SU-DHL-6 (cell line): Measurements from ENCODE around the gene ST7.

Experiments used
- H2AFZ ChIP-seq: fragments of 200-600 bp; sonication (generic); 2 replicates; pipeline ENCODE4 v1.6.1; 2014; ENCODE audit warnings: low read depth, mild to moderate bottlenecking, moderate library complexity, mixed read lengths, antibody characterized with exemption, low read length; ENCODE audit not compliant: severe bottlenecking
- H3F3A ChIP-seq: fragments of 200-600 bp; shearing (Covaris generic); 2 replicates; pipeline ENCODE4 v1.6.0; 2016; ENCODE audit warnings: antibody characterized with exemption, mild to moderate bottlenecking; ENCODE audit not compliant: insufficient read depth
- H3K27ac ChIP-seq: fragments of 200-600 bp; sonication (generic); 2 replicates; pipeline ENCODE4 v1.5.1; 2016; ENCODE audit warnings: low read depth, mild to moderate bottlenecking, low read length, moderate library complexity, mixed read lengths
- H3K27me3 ChIP-seq: fragments of 200-600 bp; sonication (generic), shearing (Covaris generic); 2 replicates; pipeline ENCODE4 v1.6.0; 2014; ENCODE audit warnings: mild to moderate bottlenecking, low read length
- H3K36me3 ChIP-seq: fragments of 200-600 bp; sonication (generic); 2 replicates; pipeline ENCODE4 v1.6.1; 2014; ENCODE audit warnings: mild to moderate bottlenecking, low read length, mixed read lengths
- H3K4me2 ChIP-seq: fragments of 300-600, 200-600 bp; shearing (Covaris generic), sonication (generic); 2 replicates; pipeline ENCODE4 v1.6.0; 2014; ENCODE audit warnings: low read length, low read depth, mild to moderate bottlenecking; ENCODE audit not compliant: poor library complexity, severe bottlenecking
- H3K4me3 ChIP-seq: fragments of 200-600 bp; sonication (generic); 2 replicates; pipeline ENCODE4 v1.5.1; 2014; ENCODE audit warnings: antibody characterized with exemption, low read length, mild to moderate bottlenecking, mixed read lengths; ENCODE audit not compliant: insufficient read depth, poor library complexity, severe bottlenecking
- H3K79me2 ChIP-seq: fragments of 200-600 bp; sonication (generic); 2 replicates; pipeline ENCODE4 v1.6.1; 2014; ENCODE audit warnings: mild to moderate bottlenecking, low read length, moderate library complexity; ENCODE audit not compliant: insufficient read depth
- H3K9ac ChIP-seq: fragments of 200-600 bp; sonication (generic); 2 replicates; pipeline ENCODE4 v1.7.0; 2014; ENCODE audit warnings: mild to moderate bottlenecking, low read length
- H3K9me2 ChIP-seq: fragments of 200-600 bp; sonication (generic); replicated peaks from 2 replicates; pipeline ENCODE4 v1.6.1; 2014; ENCODE audit warnings: low read length; ENCODE audit not compliant: insufficient read depth
- H3K9me3 ChIP-seq: fragments of 200-600 bp; sonication (generic); 2 replicates; pipeline ENCODE4 v1.6.1; 2014; ENCODE audit warnings: low read length, mixed read lengths; ENCODE audit not compliant: insufficient read depth
- H4K20me1 ChIP-seq: fragments of 200-600 bp; sonication (generic); 2 replicates; pipeline ENCODE4 v1.6.1; 2014; ENCODE audit warnings: low read depth, mild to moderate bottlenecking, antibody characterized with exemption, low read length, moderate library complexity, mixed read lengths
- EZH2phosphoT487 ChIP-seq: fragments of 200-600 bp; sonication (generic), shearing (Covaris generic); conservative IDR thresholded peaks from 2 replicates; pipeline ENCODE4 v1.6.1; 2018; ENCODE audit warnings: mild to moderate bottlenecking, antibody characterized with exemption, low read length, moderate library complexity, mixed read lengths
- TF ChIP-seq, protein P1 (sequence below): fragments of 200-600 bp; sonication (generic); IDR thresholded peaks from one replicate; pipeline ENCODE4 v1.5.1; 2017; ENCODE audit warnings: antibody characterized with exemption, mild to moderate bottlenecking, low read length, moderate library complexity; ENCODE audit not compliant: insufficient read depth, poor library complexity, severe bottlenecking

Gene ST7

DNA sequence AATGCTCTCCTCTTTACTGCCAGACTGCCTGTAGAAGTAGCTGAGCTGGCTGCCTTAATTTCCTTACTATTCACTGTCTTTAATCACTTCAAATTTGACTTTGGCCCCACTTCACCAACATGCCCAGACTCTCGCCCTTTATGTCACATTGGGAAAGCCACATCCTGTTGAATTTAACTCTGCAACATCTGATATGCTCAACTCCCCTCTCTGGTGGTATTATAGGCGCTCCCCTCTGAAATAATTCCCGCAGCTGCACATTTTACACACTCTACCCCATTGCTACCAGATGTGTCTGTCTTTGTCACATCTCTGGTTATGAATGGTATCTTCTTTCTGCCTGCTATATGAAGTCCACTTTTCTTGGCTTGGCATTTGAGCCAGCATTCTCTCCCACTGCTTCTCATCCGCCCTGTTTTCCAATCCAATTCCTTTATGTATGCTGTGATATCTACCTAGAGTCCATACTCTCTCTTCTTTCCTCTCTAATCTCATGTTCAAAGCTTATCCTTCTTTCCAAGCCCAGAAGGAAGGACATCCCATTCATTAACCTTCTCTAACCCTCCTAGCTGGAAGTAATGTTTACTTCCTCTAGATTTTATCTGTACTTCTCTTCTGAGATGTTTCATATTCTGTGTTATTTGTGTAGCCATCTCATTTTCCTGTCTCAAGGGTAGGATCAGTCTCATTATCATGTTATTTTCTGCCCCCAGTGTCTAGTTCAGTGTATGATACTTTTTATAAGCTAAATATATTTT lies 134.5 kb downstream of the ST7 start:
- no peaks in the 10 kb centered on the region for H3K9me2 ChIP-seq
- H3F3A ChIP-seq, result no peaks in the 10 kb centered on the region
- H3K9me3 ChIP-seq, result no peaks in the 10 kb centered on the region
- no peak overlapping the region for H3K4me2 ChIP-seq
- no peak for TF ChIP-seq EZH2phosphoT487
- TF ChIP-seq, protein P1, sequence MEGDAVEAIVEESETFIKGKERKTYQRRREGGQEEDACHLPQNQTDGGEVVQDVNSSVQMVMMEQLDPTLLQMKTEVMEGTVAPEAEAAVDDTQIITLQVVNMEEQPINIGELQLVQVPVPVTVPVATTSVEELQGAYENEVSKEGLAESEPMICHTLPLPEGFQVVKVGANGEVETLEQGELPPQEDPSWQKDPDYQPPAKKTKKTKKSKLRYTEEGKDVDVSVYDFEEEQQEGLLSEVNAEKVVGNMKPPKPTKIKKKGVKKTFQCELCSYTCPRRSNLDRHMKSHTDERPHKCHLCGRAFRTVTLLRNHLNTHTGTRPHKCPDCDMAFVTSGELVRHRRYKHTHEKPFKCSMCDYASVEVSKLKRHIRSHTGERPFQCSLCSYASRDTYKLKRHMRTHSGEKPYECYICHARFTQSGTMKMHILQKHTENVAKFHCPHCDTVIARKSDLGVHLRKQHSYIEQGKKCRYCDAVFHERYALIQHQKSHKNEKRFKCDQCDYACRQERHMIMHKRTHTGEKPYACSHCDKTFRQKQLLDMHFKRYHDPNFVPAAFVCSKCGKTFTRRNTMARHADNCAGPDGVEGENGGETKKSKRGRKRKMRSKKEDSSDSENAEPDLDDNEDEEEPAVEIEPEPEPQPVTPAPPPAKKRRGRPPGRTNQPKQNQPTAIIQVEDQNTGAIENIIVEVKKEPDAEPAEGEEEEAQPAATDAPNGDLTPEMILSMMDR, result no peak
- H3K4me3 ChIP-seq, result no peak overlapping the region
- no peaks in the 10 kb centered on the region for H3K79me2 ChIP-seq
- no peaks in the 10 kb centered on the region for H3K27me3 ChIP-seq
- no peaks in the 10 kb centered on the region for H3K36me3 ChIP-seq
- no peak overlapping the region for H3K27ac ChIP-seq
- H2AFZ ChIP-seq, result no peak overlapping the region
- no peaks in the 10 kb centered on the region for H4K20me1 ChIP-seq
- H3K9ac ChIP-seq, result no peak overlapping the region

DNA sequence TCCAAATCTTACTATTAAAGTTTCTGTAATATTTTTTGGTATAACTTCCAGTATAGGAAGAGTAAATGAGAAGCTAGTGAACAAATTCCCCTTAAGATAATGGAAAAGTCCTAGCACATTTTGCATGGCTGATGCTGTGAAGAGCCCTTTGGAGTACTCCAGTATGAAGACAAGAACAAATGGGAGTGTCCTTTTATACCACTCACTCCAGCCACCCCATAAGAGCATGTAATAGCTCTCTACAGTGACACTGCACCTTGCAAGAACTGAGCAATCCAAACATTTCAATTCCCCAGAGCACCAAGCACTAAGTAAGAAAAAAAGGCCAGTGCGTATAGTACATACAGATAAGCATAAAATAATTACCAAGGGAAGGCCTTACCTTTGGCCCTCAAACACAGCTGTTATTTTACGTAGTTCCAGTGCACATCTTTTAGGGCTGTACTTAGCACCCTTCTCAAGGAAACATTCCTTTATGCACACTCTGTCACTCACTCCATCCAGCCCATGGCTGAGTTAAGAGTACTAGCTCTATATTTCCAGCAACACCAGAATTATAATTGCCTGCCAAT lies 135.4 kb downstream of the ST7 start:
- no peak overlapping the region for H3K4me2 ChIP-seq
- H3K4me3 ChIP-seq, result no peak overlapping the region
- no peak overlapping the region for H3K9ac ChIP-seq
- H3K27me3 ChIP-seq, result no peaks in the 10 kb centered on the region
- H3K27ac ChIP-seq, result no peak overlapping the region
- no peak for TF ChIP-seq EZH2phosphoT487
- TF ChIP-seq, protein P1, result no peak
- H3F3A ChIP-seq, result no peaks in the 10 kb centered on the region
- no peak overlapping the region for H2AFZ ChIP-seq
- no peaks in the 10 kb centered on the region for H3K9me3 ChIP-seq
- H3K9me2 ChIP-seq, result no peaks in the 10 kb centered on the region
- no peaks in the 10 kb centered on the region for H3K79me2 ChIP-seq
- H3K36me3 ChIP-seq, result no peaks in the 10 kb centered on the region
- no peaks in the 10 kb centered on the region for H4K20me1 ChIP-seq

DNA sequence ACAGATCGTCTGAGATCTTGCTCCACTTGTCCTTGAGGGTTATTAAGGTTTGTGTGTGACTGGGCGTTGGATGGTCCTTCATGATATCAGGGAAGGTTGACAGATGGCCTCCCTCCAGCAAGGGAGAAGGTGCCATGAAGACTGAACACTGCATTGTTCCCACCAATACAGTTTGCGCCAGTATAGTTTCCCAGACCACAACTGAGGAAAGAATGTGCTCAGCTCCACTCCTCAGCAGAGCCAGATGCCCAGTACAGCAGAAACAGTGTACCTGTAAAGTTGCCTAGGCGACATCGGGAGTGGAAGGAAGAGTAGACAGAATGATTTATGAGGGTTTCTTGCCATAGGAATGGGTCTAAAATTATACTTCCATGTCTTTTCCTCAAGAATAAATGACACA lies 137.5 kb downstream of the ST7 start:
- no peaks in the 10 kb centered on the region for H3K36me3 ChIP-seq
- H3K27ac ChIP-seq, result no peak overlapping the region

More for the DNA sequence above, 137.5 kb downstream of the ST7 start:
- no peak overlapping the region for H3K9ac ChIP-seq
- no peak overlapping the region for H2AFZ ChIP-seq
- no peaks in the 10 kb centered on the region for H3K9me3 ChIP-seq
- TF ChIP-seq EZH2phosphoT487, result no peak
- TF ChIP-seq, protein P1, result no peak
- no peaks in the 10 kb centered on the region for H3K79me2 ChIP-seq
- no peaks in the 10 kb centered on the region for H4K20me1 ChIP-seq
- H3K9me2 ChIP-seq, result no peaks in the 10 kb centered on the region
- H3K4me3 ChIP-seq, result no peak overlapping the region
- no peak overlapping the region for H3K4me2 ChIP-seq
- no peaks in the 10 kb centered on the region for H3K27me3 ChIP-seq
- H3F3A ChIP-seq, result no peaks in the 10 kb centered on the region
